Activated naive CD4-positive, alpha-beta T cell treated with Interleukin-2 at 50 U/mL for 16 hours (primary cell): ENCODE data around the gene SLC25A1.
"Not testable (repeated sequence)": the region's sequence is repeated elsewhere in the genome, so short reads cannot be mapped to it uniquely, and the experiment has no call there.

Experiments used
- DNase-seq: peaks from one replicate; pipeline ENCODE4 v3.0.0-alpha.2; 2020

SLC25A1 gene

DNA sequence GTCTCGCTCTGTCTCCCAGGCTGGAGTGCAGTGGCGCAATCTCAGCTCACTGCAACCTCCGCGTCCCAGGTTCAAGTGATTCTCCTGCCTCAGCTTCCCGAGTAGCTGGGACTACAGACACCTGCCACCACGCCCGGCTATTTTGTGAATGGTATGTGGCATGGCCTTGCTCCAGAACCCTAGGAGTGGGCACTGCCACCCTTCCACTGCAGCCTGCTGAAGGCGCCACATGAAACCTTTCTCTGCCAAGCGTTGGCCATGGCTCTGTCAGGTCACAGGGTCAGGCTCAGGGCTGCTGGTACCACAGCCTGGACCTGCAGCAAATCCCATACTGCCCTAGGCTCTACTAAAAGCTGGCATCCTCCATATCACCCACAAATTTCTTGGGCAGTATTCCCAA, 22.4 kb downstream of the SLC25A1 start:
- not testable (repeated sequence) for DNase-seq

DNA sequence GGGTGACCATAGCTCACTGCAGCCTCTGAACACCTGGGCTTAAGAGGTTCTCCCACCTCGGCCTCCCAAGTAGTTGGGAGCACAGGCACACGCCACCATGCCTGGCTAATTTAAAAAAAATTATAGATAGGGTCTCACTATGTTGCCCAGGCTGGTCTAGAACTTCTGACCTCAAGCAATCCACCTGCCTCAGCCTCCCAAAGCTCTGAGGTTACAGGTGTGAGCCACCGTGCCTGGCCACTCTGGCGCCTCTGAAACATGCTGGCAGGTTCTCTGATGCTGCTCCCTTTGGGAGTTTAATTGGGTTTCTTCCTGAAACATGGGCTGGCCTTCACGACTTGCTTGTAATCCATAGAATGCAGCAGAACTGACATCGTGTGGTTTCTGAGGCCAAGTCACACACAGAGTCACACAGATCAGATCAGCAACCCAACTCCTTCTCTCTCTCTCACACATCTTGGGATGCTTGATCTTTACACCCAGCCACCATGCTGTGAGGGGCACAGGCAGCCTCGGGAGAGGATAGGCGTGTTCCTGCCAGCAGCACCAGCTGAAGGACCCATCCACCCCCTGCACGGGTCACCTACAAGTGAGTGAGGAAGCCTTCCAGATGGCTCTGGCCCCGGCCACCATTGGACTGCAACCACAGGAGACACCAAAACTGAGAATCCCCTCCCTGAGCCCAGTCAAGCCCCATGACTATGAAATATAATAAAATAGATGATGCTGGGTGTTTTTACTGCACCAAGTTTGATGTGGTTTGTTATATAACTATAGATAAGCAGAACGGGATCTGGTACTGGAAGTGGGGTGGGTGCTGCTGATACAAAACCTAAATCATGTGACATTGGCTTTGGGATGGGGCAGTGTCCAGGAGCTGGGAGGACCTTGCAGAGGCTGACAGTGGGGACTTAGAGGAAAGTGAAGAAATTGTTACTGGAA, 25.3 kb downstream of the SLC25A1 start:
- no peak for DNase-seq

DNA sequence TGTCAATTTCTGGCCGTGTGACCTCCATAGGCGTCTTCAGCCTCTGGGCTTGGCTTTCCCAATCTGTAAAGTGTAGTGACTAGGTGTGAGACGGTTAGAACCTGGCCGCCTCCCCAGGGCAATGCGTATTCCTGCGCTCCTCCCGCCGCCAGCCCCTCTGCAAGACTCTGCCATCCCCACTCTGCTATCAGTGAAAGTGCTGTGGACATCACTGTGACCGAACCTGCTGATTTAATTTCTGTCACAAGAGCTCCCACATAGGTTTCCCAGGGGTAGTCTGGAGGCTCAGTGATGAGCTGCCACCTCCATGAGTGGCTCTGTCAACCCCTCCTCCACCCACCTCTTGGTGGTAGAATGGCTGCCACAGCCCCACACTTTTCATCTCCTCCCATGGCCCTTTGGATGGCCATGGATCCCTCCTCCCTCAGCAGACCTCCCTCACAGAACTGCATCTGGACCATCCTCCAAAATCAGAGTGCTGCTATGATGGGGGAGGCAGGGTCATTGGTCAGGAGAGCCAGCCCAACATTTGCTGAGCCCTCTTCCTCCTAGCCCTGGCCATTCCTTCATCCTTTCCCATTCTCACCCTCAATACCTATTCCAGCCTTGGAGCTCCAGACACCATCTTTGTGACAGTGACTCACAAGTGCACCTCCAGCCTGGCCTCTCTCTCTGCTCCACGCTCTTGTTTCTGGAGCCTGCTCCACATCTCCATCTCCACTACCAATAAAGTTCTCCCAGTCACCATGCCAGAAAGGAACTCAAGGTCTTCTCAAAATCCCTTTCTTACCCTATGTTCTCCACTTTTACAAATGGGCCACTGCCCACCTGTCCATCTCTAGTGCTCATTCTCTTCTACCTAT, 27.0 kb downstream of the SLC25A1 start:
- DNase-seq, result no peak

DNA sequence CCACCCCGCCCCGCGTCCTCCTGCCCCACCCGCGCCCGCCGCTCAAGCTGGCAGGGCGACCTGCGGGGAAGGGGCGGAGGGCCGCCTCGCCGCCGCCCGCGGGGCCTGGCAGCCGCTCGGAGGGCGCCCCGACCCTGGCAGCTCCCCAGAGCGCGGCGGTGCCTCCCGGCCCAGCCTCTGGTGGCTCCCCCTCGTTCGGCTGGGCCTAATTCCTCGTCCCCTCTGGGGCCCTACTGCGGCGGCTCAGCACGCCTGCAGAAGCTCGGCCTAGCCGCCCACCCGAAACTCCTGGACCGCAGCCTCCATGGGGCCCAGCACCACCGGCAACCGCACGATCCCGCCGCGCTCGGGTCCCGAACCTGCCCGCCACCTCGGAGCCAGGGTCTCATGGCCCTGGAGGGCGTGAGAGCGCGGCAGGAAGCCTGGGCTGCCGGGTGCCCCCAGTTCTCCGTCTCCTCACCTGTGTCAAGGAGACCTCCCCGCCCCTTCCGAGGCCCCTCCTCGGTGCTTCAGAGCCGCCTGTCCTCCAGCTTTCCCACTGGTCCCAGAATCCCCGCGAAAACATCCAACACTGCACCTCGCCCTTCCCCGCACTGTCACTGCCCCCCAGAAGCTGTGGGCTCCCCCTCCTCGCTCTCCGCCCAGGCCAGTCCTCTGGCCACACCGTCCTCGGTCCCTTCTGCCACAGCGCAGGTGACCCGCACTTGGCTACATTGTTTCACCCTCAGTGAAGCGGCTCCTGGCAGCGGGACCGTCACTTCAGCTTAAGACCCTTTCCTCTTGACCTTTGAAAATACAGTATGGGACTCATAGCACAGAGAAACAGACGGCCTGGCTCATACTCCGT, 27.8 kb downstream of the SLC25A1 start:
- DNase-seq, result no peak

DNA sequence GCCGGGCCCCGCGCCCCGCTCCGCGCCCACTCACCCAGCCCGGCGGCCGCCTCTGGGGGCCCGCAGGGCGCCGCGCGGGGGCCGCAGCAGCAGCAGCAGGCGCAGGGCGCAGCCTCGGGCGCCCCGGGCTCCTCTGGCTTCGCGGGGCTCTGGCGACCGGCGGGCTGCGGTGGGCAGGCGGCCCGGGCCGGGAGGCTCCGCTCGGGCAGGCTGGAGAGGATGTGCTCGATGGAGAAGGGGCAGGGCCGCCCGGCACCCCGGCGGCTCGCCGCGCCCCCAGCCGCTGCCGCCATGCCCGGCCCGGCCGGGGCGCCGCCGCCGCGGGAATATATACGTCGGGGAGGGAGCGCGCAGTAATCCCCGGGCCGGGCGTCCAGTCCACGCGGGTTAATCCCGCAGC, 28.5 kb downstream of the SLC25A1 start, which contains the start of gene GSC2:
Gene GSC2 (minus strand): TSS at position 302 of the 400 bp plus-strand sequence. CDS start 9 bp downstream, at position 293.
- DNase-seq, result no peak

DNA sequence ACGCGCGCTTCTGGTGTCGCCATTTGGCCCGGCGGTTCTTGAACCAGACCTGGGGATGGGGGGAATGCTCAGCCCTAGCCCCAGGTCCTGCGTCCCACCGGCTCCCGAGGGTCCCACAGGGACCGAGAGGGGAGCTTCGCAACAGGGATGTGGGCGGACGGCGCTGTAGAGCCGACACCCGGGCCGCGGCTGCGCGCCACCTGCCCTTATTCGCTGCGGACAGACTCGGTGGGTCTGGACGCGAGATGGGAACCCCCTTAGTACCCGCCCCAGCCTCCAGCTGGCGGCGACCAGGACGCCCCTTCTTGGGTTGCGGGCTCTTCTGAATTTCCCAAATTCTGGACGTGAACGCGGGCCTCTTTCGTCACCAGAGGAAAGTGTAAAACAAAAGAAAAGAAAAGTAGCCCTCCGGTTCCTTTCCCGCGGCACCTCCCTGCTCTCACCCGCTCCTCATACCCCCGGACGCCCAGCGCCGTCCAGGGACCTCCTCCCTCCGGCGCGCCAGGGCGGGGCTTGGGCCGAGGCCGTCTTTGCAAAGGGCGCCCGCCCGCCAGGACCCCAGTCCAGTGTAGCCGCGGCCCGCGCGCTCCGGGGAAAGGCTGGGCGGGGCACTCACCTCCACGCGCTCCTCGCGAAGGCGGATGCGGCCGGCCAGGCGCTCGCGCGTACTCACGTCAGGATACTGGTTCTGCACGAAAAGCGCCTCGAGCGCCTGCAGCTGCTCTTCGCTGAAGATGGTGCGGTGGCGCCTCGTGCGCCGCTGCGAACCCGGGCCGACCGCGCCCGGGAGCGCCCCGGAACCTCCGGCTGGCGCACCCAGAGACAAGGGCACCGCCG, 29.3 kb downstream of the SLC25A1 start:
- DNase-seq, result peak; percentile 51

DNA sequence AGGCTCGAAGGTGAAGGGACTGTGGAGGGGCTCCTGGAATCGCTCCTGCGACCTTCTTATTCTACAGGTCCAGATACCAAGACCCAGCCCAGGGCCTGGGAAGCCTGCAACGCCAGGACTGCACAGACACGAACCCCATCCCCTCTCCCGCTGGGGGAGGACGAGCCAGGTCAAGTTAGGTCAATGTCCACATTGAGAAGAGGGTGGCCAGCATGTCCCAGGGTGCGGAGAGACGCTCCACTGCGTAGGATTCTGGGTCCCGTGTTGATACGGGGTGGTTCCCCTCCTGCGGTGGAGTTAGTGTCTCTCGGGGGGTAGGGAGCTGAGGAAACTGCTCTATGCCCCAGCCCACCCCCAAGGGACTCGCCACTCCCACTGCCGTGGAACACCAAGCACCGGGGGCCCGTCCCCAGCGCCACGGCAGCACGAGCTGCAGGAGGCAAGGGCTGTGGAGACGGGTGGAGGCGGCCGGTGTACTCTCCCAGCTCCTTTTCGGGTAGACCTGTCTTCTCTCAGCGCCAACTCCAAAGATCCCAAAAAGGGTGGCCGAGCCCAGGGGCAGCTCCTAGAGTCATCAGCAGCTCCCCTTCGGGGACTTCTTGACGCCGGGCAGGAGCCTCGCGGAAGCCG, 30.0 kb downstream of the SLC25A1 start:
- DNase-seq, result no peak

DNA sequence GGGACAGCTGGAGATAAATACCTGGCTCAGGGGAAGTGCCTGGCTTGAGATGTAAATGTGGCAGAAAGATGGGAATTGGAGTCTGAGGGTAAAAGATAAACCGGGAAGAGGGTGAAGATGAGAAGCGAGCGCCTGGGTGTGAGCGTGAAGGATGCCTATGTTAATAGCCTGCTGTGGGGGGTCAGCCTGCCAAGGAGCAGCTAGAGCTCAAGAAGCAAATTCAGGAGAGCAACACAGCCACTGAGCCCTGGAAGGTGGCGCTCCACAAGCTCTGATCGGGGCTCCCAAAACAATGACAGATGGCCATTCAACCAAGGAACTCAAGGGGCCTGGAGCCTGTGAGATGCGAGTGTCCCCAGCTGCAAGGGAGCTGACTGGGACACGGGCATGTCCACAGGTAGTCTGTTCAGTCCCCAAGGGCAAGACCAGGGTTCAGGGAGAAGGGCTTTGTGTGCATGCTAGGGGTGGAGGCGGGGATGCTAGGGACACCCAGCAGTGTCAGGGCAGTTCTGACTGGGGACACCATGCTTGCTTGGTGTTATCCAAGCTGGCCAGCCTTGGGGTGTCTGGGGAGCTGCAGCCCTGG, 31.2 kb downstream of the SLC25A1 start:
- no peak for DNase-seq

DNA sequence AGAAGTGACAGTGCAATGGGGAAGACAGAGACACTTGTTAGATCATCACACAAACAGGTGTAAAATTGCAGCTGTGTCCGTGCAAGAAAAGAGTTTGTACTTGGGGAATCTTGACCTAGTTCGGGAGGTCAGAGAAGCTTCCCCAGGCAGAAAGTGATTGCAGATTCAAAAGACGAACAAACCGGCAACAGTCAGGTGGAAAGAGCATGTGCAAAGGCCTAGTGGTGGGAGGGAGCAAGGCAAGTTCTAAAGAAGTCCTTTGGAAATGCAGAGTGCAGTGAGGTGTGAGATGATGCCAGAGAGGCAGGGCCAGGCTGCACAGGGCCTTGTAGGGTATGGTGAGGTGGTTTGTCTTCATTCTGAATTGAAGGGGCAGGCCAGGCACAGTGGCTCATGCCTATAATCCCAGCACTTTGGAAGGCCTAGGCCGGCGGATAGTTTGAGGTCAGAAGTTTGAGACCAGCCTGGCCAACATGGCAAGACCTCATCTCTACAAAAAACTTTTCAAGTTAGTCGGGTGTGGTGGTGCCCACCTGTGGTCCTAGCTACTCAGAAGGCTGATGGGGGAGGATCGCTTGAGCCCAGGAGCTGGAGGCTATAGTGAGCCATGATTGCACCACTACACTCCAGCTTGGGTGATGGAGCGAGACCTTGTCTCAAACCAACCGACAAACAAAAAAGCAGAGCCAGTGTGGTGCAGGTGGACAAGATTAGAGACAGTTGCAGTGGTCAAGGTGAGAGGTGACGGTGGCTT, 32.1 kb downstream of the SLC25A1 start:
- no peak for DNase-seq

DNA sequence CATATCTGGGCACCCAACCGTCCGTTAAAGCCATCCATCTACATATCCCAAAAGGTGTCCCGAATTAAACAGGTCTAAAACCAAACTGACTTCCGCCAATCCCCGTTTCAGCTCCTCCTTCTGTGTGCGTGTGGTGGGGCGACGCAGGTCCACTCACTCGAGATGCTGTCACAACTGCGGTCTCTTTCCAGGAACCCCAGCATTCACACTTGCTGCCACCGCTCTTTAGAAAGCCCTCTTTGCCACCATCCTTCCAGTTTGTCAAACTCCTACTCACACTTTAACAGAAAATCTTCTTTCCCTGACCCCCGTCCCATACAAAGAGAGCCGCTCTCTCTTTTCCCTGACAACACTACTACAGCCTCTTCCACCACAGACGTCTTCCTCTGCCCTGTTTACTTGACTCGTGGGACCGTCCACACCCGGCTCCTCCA, 34.6 kb downstream of the SLC25A1 start:
- peak; percentile 42 for DNase-seq

DNA sequence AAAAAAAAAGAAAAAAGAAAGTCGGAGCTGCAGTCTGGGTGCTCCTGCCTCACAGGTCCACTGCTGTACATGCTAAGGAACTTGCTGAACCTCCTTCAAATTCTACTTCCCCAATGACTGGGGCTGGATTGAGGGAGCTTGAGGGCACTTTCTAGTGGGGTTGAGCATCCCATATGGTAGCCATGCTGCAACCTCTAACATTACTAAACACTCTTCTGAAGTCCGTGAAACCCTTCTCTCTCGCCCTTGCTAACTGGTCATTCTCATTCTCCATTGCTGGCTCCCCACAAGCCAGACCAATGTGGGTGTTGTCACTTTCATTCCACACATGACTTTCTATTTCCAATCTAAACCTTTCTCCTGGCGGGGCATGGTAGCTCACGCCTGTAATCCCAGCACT, 35.3 kb downstream of the SLC25A1 start:
- no peak for DNase-seq

DNA sequence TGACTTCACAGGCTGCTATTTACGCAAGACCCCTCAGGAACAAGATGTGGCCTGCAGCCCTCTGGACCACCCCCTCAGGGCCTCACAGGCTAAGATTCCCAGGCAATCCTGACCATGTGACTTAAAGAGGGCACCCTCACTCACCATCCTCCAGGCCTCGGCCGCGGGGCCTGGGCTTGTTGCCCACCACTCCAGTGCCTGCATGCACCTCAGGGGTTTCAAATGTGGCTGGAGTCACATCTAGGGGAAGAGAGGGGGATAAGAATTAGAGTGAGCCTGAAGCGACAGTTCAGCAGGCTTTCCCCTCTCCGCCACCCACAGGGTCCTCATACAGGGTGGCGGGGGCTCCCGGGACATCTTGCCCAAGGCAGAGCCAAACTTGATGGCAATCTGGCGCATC, 36.1 kb downstream of the SLC25A1 start:
- DNase-seq, result no peak

DNA sequence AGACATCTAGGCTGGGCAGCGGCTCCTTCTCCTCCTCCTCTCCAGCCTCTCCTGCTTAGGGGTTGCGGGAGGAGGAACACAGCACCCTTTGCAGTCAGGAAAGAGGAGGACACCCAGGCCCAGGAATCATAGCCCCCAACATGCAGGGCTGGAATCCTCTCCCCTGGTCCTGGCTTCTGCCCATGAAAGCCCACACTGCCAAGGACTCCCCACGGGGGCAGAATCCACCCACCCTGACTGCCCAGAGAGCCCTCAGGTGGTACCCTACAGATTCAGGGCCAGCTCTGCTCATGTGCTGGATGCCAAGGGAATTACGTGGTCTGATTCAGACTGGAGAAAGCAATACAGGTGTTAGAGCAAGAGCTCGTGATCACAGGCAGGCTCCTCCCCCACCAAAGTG, 38.6 kb downstream of the SLC25A1 start:
- no peak for DNase-seq

DNA sequence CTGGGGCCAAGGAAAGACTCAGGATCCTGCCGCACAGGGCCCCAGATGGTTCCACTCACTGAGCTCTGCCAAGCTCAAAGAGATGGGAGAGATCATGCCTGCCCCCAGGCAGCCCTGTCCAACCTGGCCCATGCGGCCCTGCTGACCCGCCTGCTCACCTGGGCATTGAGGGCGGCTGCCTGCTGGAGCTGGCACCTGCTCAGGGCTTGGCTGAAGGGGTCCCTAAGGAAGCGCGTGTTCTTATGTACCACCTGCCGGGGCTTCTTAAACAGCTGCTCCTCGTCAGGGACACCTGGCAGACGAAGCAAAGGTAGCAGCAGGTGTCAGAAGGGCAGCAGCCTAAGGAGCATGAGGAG, 39.6 kb downstream of the SLC25A1 start:
- no peak for DNase-seq

DNA sequence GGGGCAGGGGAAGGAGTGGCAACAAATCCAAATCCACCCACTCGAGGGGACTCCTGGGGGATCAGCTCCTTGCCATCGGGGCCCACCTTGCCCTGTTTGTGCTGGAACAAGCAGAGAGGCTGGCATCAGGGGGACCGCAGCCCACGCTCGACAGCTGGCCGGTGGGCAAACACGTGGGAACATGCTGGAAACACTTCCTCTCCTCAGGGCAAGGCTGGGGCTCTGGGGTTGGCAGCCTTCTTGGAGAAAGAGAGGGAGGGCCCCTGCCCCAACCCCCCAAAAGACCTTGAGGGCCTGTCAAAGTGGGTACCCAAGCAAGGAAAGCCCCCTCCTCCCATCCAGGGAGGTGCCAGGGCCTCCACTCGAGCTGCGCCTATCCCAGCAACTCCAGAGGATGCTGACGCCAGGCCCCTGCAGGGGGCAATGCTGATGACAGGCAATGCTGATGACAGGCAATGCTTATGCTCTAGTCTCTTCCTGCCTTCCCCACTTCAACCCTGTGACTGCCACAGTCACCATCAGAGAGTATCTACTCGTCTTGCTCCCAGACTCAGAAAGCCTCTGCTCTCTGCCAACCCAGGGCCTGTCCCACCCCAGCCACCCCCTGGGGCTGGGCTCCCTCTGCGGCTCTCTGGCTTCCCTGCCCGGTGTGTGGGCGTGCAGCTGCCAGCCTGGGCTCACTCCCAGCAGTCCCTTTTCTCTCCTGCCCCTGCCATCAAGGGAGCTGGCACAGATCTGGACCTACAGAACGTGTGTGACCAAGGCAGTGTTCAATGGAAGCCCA, 40.1 kb downstream of the SLC25A1 start:
- DNase-seq, result no peak

DNA sequence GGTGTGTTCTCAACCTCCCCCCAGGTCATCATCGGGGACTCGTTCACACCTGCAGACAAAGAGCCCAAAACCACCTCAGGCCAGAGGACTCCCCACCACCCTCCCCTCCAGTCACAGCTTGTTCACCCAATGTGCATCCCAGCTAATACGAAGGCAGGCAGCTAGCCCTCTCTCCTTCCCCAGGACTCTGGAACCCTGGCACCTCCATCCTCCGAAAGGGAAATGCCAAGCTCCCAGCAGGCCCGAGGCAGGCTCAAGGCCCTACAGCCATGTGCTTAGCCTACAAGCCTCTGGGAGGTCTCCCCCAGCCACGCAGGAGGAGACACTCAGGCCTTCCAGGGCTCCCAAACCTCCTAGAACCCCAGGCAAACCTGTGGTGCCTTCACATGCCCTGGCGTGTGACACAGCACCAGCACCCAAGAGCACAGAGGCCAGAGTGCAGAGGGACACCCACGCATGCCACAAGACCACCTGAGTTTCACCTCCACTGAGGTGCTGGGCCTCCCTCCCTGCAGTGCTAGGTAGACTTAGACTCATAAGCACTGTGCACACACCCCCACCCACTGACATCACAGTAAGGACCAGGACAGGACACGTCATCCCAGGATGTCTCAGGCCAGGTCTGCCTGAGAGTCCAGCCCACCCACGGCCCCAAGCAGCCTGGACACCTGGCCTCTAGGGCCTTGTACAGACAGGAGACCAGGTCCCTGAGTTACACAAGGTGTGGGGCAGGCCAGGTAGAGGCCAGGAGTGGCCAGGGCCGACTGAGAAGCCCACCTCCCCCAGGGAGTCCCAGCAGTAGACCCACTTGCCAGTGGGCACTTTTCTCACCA, 40.9 kb downstream of the SLC25A1 start:
- no peak for DNase-seq

DNA sequence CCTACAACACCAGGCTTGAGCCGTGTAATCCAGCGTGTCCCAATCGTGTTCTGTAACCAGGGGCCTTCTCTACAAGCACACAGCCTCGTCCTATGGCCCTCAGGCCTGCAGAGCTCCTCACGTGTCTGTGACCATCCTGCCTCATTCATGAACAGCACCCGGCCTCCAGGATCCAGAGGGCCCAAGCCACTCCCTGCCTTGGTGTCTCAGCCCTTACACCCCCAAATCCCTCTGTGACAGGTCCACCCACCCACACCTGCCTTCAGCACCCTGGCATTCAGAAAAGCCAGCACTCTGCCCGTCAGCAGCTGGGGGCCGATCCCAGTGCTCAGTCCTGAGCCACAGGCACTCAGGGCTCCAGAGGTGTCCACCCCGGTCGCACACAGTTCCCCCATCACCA, 41.6 kb downstream of the SLC25A1 start:
- DNase-seq, result no peak

DNA sequence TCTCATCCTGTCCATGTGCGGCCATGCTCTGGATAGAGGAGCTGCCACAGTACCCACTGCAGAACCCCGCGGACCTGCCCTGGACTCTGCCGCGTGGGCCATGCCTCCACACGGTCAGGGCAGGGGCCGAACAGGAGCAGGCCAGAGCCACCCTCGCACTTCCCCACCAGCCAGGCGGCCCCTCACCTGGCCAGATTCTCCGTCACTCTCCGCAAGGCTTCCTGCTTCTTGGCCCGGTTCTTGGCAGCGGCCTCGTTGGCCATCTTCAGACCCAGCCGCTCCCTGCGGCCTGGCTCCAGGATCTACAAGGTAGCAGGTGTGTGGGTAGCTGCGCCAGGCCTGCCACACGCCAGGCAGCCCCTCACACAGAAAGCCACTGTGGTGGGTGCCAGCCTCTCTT, 43.7 kb downstream of the SLC25A1 start:
- no peak for DNase-seq
